Transverse colon (tissue), 3 donors: Measurements from ENCODE around the gene ANTKMT.

Experiments
- CTCF ChIP-seq, 5 experiments: fragments of 200-600 bp in 3 of 5; fragments of 450-650 bp in 2 of 5; sonication (generic) in 3 of 5; IDR thresholded peaks; 1 replicate in 2 of 5; 2 replicates in 3 of 5; pipeline ENCODE4 v1.5.1; 2016 to 2017; ENCODE audit warnings: antibody characterized with exemption in 5 of 5, inconsistent platforms in 3 of 5, mild to moderate bottlenecking in 2 of 5, moderate library complexity in 1 of 5
- EP300 ChIP-seq: sonication (generic); formaldehyde crosslinking; IDR thresholded peaks from one replicate; pipeline ENCODE4 v1.6.1; 2017; ENCODE audit warnings: antibody characterized with exemption, low read depth
- POLR2A ChIP-seq: fragments of 450-650 bp; IDR thresholded peaks from one replicate; pipeline ENCODE4 v1.6.1; 2016; ENCODE audit warnings: antibody characterized with exemption, mild to moderate bottlenecking, moderate library complexity

GRCh38 chr16:729768-730665 is 9.1 kb downstream of the ANTKMT start:
- TF ChIP-seq POLR2A (no peak), EP300 (no peak), CTCF (IDR thresholded peaks at IDR 0.05) (no peak)
